ENCODE measurements around the gene TNRC6A.

DNA sequence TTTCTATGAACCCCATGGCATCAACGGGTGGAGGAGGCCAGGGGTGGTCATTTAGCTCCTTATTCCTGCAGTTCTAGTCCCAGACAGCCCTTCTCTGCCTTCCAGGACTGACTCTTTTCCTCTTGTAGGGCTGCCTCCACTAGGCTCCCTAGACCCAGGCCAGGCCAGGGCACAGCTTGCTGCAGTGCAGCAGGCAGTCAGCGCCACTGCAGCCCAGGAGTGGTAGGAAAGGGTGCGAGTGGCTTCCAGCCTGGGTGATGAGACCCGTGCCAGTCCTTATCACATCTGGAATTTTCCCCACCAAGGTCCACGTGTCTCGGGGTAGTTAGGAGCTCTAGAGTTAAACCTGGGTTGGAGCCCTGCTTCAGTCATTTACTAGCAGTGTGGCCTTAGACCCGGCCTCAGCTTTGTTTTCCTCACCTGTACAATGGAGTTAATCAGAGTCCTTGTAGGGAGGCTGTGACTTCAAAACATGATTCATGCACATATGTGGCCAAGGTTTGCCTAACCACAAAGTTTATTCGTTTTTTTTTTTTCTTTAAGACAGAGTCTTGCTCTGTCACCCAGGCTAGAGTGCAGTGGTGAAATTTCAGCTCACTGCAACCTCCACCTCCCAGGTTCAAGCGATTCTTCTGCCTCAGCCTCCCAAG, 121.0 kb downstream of the TNRC6A start:
- TF ChIP-seq, protein P1, sequence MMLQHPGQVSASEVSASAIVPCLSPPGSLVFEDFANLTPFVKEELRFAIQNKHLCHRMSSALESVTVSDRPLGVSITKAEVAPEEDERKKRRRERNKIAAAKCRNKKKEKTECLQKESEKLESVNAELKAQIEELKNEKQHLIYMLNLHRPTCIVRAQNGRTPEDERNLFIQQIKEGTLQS (IDR thresholded peaks at IDR 0.05), result no peak
- TF ChIP-seq, protein P2, sequence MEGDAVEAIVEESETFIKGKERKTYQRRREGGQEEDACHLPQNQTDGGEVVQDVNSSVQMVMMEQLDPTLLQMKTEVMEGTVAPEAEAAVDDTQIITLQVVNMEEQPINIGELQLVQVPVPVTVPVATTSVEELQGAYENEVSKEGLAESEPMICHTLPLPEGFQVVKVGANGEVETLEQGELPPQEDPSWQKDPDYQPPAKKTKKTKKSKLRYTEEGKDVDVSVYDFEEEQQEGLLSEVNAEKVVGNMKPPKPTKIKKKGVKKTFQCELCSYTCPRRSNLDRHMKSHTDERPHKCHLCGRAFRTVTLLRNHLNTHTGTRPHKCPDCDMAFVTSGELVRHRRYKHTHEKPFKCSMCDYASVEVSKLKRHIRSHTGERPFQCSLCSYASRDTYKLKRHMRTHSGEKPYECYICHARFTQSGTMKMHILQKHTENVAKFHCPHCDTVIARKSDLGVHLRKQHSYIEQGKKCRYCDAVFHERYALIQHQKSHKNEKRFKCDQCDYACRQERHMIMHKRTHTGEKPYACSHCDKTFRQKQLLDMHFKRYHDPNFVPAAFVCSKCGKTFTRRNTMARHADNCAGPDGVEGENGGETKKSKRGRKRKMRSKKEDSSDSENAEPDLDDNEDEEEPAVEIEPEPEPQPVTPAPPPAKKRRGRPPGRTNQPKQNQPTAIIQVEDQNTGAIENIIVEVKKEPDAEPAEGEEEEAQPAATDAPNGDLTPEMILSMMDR (IDR thresholded peaks at IDR 0.05; ENCODE audit: low read depth, low read length, missing input control), result no peak
- TF ChIP-seq TAF1 (conservative IDR thresholded peaks at IDR 0.05) (no peak), JUND (IDR thresholded peaks at IDR 0.05) (no peak)

Measured in liver (tissue), 3 donors.